Heart right ventricle (tissue), 16 donors: ENCODE data around the gene ZNF169. TPM values are rescaled to one million over a fixed set of nuclear protein-coding genes. Genes with fewer than 3 reads are reported as not detected.
"Not testable (repeated sequence)": the region's sequence is repeated elsewhere in the genome, so short reads cannot be mapped to it uniquely, and the experiment has no call there.

Experiments
- ATAC-seq, 8 donors: fragments of 200-7000 bp; cut with Tn5 transposase; one replicate each; pipeline ENCODE4 v1.9.1; 2020; ENCODE audit warnings: mild to moderate bottlenecking in 8 of 8, moderate library complexity in 8 of 8, moderate number of reproducible peaks in 1 of 8
- DNase-seq, 2 donors: peaks; one replicate each; pipeline ENCODE4 v3.0.0-alpha.2; 2020
- H3K27ac ChIP-seq, 10 donors: fragments of 200-600 bp; sonication (generic) in 2 of 10; one replicate each; pipeline versions ENCODE4 v1.5.0 to v1.8.0; 2020 to 2022; ENCODE audit warnings: mild to moderate bottlenecking in 3 of 10
- H3K27me3 ChIP-seq, 7 donors: fragments of 200-600 bp; one replicate each; pipeline ENCODE4 v1.8.0; 2021 to 2022; ENCODE audit warnings: mild to moderate bottlenecking in 2 of 7
- H3K36me3 ChIP-seq, 9 donors: fragments of 200-600 bp; sonication (generic) in 1 of 9; one replicate each; pipeline versions ENCODE4 v1.5.0 to v1.8.0; 2020 to 2022; ENCODE audit warnings: mild to moderate bottlenecking in 2 of 9
- H3K4me1 ChIP-seq, 9 donors: fragments of 200-600 bp; sonication (generic) in 1 of 9; one replicate each; pipeline versions ENCODE4 v1.5.0 to v1.8.0; 2020 to 2022; ENCODE audit warnings: mild to moderate bottlenecking in 4 of 9
- H3K4me3 ChIP-seq, 10 donors: fragments of 200-600 bp; sonication (generic) in 2 of 10; one replicate each; pipeline versions ENCODE4 v1.5.0 to v1.8.0; 2020 to 2022; ENCODE audit warnings: mild to moderate bottlenecking in 7 of 10, moderate library complexity in 2 of 10
- H3K9me3 ChIP-seq, 11 donors: fragments of 200-600 bp in 10 of 11; sonication (generic) in 2 of 11; one replicate each; pipeline versions ENCODE4 v1.5.0 to v1.8.0; 2013 to 2022; ENCODE audit warnings: mild to moderate bottlenecking in 2 of 11, control low read depth in 1 of 11, moderate library complexity in 1 of 11
- WGBS, 2 donors: extraction: QIAGEN DNeasy Blood & Tissue Kit; methylation state at CpG; one replicate each; pipeline ENCODE4 v1.1.7; 2013; ENCODE audit warnings: inconsistent platforms in 1 of 2; 5-methylcytosine and 5-hydroxymethylcytosine counted together
- intact Hi-C, 10 donors: fragments of 100-400 bp; cut with DNase I; formaldehyde crosslinking; loops; one replicate each; pipeline versions ENCODE4 v1.11.1 to v1.14.2; 2022
- polyA plus RNA-seq, 2 donors: library from polyadenylated mRNA; stranded (reverse); fragments of 200-250 nt; gene quantifications; one replicate each; pipeline ENCODE4 v1.2.3, GENCODE V29; 2013
- total RNA-seq, 10 donors: library from RNA; stranded (reverse); fragmentation: NEBNext Ultra II Directional in 3 of 10; extraction: Animal tissue kit (Norgen Biotek cat#: 25700) in 3 of 10; gene quantifications; one replicate each; pipeline versions ENCODE4 v1.2.1 to v1.2.4, GENCODE V29; 2021 to 2023
- donor health status: Arrhythmogenic right ventricular cardiomyopathy.
- donor health status: ischemic (EF 13 %, LVEDD 7.1; RV severe dilation, severe dysfunction).
- donor health status: healthy with polysubstance abuse.
- donor health status: DM: no; HTN: yes; CAD: no.
- donor health status: DM: no; HTN: no; CAD: no.
- donor health status: ischemic (EF 25% LVEDD 6.9; RV normal size, moderate dysfunction).
- donor health status: ischemic (EF 25% LVEDD 5.7; RV mildly dilated, moderate dysfunction).
- donor health status: healthy.
- donor health status: DM: yes; HTN: yes; CAD: no.
- donor health status: Ischemic cardiomyopathy.
- donor health status: ischemic (EF 35%, LVEDD 5.7; RV mildly dilated, moderate dysfunction).
- donor health status: nonischemic (EF 11% LVEDD 7.7; RV severe dilation, severe dysfunction).
- donor health status: DM: yes; HTN: yes; CAD: no.
- donor health status: PGD.
- donor health status: ischemic (EF 29% LVEDD 5.4; RV normal size, mild dysfunction).
- donor health status: nonischemic (EF 23%, LVEDD 6.1; RV moderate dilation, normal function).

The ZNF169 gene
- total and polyA plus RNA-seq, 12 donors, result 1.1 to 3.1 (median 2.4) TPM

GRCh38 chr9:94328544-94328943 is 69.4 kb downstream of the ZNF169 start, which contains the start of gene NUTM2F:
Gene NUTM2F, minus strand, starts transcription at chr9:94328644. Its CDS starts 21 bp downstream, at chr9:94328623.
- H3K4me1 ChIP-seq, H3K27me3 ChIP-seq, H3K36me3 ChIP-seq, H3K9me3 ChIP-seq, DNase-seq, intact Hi-C loops, ATAC-seq, H3K4me3 ChIP-seq, H3K27ac ChIP-seq: not testable (repeated sequence)
- 88 to 92% methylated on average over 1 of the region's 5 CpGs for WGBS, 2 donors

GRCh38 chr9:94336445-94336844 is 77.3 kb downstream of the ZNF169 start:
- H3K9me3 ChIP-seq, H3K27me3 ChIP-seq, H3K4me3 ChIP-seq, H3K4me1 ChIP-seq, ATAC-seq, H3K36me3 ChIP-seq, DNase-seq, intact Hi-C loops, H3K27ac ChIP-seq: not testable (repeated sequence)
- WGBS, 2 donors, result 90 to 91% methylated on average over 4 of the region's 4 CpGs

- DNase-seq, ATAC-seq, H3K27ac ChIP-seq, intact Hi-C loops, H3K27me3 ChIP-seq, H3K36me3 ChIP-seq, H3K4me1 ChIP-seq, H3K4me3 ChIP-seq, H3K9me3 ChIP-seq: not testable (repeated sequence)
- WGBS, 2 donors, result 42 to 58% methylated on average over 7 of the region's 7 CpGs
These were observed 79.6 kb downstream of the ZNF169 start for GRCh38 chr9:94338723-94339122.

- H3K4me1 ChIP-seq, H3K9me3 ChIP-seq, H3K27me3 ChIP-seq, H3K36me3 ChIP-seq, intact Hi-C loops, H3K4me3 ChIP-seq, ATAC-seq, H3K27ac ChIP-seq, DNase-seq: not testable (repeated sequence)
- WGBS, 2 donors, result 92 to 95% methylated on average over 6 of the region's 6 CpGs
These were observed 80.6 kb downstream of the ZNF169 start for GRCh38 chr9:94339657-94340056.

GRCh38 chr9:94340750-94341149 is 81.7 kb downstream of the ZNF169 start:
- intact Hi-C loops, ATAC-seq, H3K36me3 ChIP-seq, H3K27ac ChIP-seq, H3K9me3 ChIP-seq, H3K27me3 ChIP-seq, H3K4me1 ChIP-seq, DNase-seq, H3K4me3 ChIP-seq: not testable (repeated sequence)
- WGBS, 2 donors, result 90 to 99% methylated on average over 5 of the region's 6 CpGs

- ATAC-seq, H3K9me3 ChIP-seq, H3K27ac ChIP-seq, DNase-seq, H3K36me3 ChIP-seq, H3K4me1 ChIP-seq, H3K4me3 ChIP-seq, intact Hi-C loops, H3K27me3 ChIP-seq: not testable (repeated sequence)
- 80 to 81% methylated on average over 2 of the region's 2 CpGs for WGBS, 2 donors
These were observed 82.6 kb downstream of the ZNF169 start for GRCh38 chr9:94341703-94342102.

GRCh38 chr9:94347451-94347850 is 88.4 kb downstream of the ZNF169 start:
- H3K4me1 ChIP-seq, H3K36me3 ChIP-seq, H3K9me3 ChIP-seq, DNase-seq, H3K27ac ChIP-seq, ATAC-seq, H3K27me3 ChIP-seq, H3K4me3 ChIP-seq, intact Hi-C loops: not testable (repeated sequence)
- 93 to 94% methylated on average over 16 of the region's 16 CpGs for WGBS, 2 donors

- intact Hi-C loops, H3K27me3 ChIP-seq, H3K9me3 ChIP-seq, H3K4me1 ChIP-seq, H3K27ac ChIP-seq, H3K36me3 ChIP-seq, H3K4me3 ChIP-seq, DNase-seq, ATAC-seq: not testable (repeated sequence)
- no CpG with 5 or more reads among the region's 3 CpGs for WGBS, 2 donors
These were observed 89.7 kb downstream of the ZNF169 start for GRCh38 chr9:94348754-94349153.

Other genes starting within 250 kb of the ZNF169 start
- gene PTPDC1, start 174.8 kb upstream of the ZNF169 start, total RNA-seq, result 10 to 100 TPM in 4 of 10 donors, 1 to 10 TPM in 6; 6.3 to 14.7 (median 9.5) TPM
- gene PTPDC1, start 174.8 kb upstream of the ZNF169 start, polyA plus RNA-seq, result 10 to 100 TPM in 1 of 2 donors, 1 to 10 TPM in 1; 5.3 to 14.3 TPM
- not detected for gene NUTM2F, start 69.3 kb downstream of the ZNF169 start, total RNA-seq
- under 1 TPM in 1 of 2 donors, not detected in 1; 0.01 TPM for gene NUTM2F, start 69.3 kb downstream of the ZNF169 start, polyA plus RNA-seq